ENCODE results near the gene DEXI. TPM values are rescaled to one million over a fixed set of nuclear protein-coding genes. Genes with fewer than 3 reads are reported as not detected.
"Not testable (repeated sequence)": the region's sequence is repeated elsewhere in the genome, so short reads cannot be mapped to it uniquely, and the experiment has no call there.

The DEXI gene
- total RNA-seq, 1 experiment from 2014 or later: 50.1 TPM

- DNase-seq (ENCODE audit: low read depth): not testable (repeated sequence)
These were observed 13.2 kb downstream of the DEXI start for GRCh38 chr16:10929097-10929496.

- no peak for DNase-seq (ENCODE audit: low read depth)
These were observed 14.7 kb downstream of the DEXI start for GRCh38 chr16:10927497-10928112.

GRCh38 chr16:10926867-10927266 lies 15.4 kb downstream of the DEXI start:
- DNase-seq (ENCODE audit: low read depth): no peak

- DNase-seq (ENCODE audit: low read depth): no peak
These were observed 16.2 kb downstream of the DEXI start for GRCh38 chr16:10926094-10926493.

- not testable (repeated sequence) for DNase-seq (ENCODE audit: low read depth)
These were observed 17.0 kb downstream of the DEXI start for GRCh38 chr16:10925285-10925684.

GRCh38 chr16:10923650-10924214 lies 18.5 kb downstream of the DEXI start:
- DNase-seq (ENCODE audit: low read depth): no peak

GRCh38 chr16:10923146-10923649 lies 19.1 kb downstream of the DEXI start:
- no peak for DNase-seq (ENCODE audit: low read depth)

- DNase-seq (ENCODE audit: low read depth): no peak
These were observed 19.7 kb downstream of the DEXI start for GRCh38 chr16:10922328-10923145.

GRCh38 chr16:10921536-10922327 lies 20.5 kb downstream of the DEXI start:
- DNase-seq (ENCODE audit: low read depth): no peak

GRCh38 chr16:10920726-10921427 lies 21.4 kb downstream of the DEXI start:
- peak; percentile 14 for DNase-seq (ENCODE audit: low read depth)

- DNase-seq (ENCODE audit: low read depth): no peak
These were observed 23.3 kb downstream of the DEXI start for GRCh38 chr16:10919003-10919351.

- peak; percentile 86 for DNase-seq (ENCODE audit: low read depth)
These were observed 23.8 kb downstream of the DEXI start for GRCh38 chr16:10918294-10919002.

GRCh38 chr16:10916534-10916933 lies 25.7 kb downstream of the DEXI start:
- no peak for DNase-seq (ENCODE audit: low read depth)

GRCh38 chr16:10911267-10911666 lies 31.0 kb downstream of the DEXI start:
- no peak for DNase-seq (ENCODE audit: low read depth)

- no peak for DNase-seq (ENCODE audit: low read depth)
These were observed 34.6 kb downstream of the DEXI start for GRCh38 chr16:10907757-10908045.

GRCh38 chr16:10906914-10907756 lies 35.1 kb downstream of the DEXI start:
- DNase-seq (ENCODE audit: low read depth): no peak

- DNase-seq (ENCODE audit: low read depth): no peak
These were observed 35.8 kb downstream of the DEXI start for GRCh38 chr16:10906482-10906881.

- DNase-seq (ENCODE audit: low read depth): no peak
These were observed 39.3 kb downstream of the DEXI start for GRCh38 chr16:10902999-10903398.

- no peak for DNase-seq (ENCODE audit: low read depth)
These were observed 45.1 kb downstream of the DEXI start for GRCh38 chr16:10897134-10897533.

GRCh38 chr16:10896723-10897122 lies 45.5 kb downstream of the DEXI start:
- DNase-seq (ENCODE audit: low read depth): no peak

Measured in HT1080 (cell line).